K562 (cell line): ENCODE results near the gene DLK1. TPM values are rescaled to one million over a fixed set of nuclear protein-coding genes. Genes with fewer than 3 reads are reported as not detected.

Experiments
- ATAC-seq: fragments of 200-7000 bp; cut with Tn5 transposase; 3 replicates; pipeline ENCODE4 v1.9.1; 2020; ENCODE audit warnings: moderate library complexity
- BruUV-seq: library from RNA; stranded (reverse); fragments of 400-500 nt; replicated peaks from 2 replicates; lab custom pipeline; 2021; lab: Mats Ljungman, UMichigan
- CTCF ChIA-PET: fragments of 300-600 bp; formaldehyde crosslinking; extraction: SDS; loops from one replicate; lab custom pipeline; 2021; ENCODE audit warnings: low intra/inter-chr PET ratio; lab: Yijun Ruan, JAX
- POLR2A ChIA-PET: fragments of 300-600, 350-650 bp; sonication (Branson Sonifier 250); formaldehyde crosslinking; extraction: SDS; loops from one replicate; lab custom pipeline; 2021; ENCODE audit warnings: antibody characterized with exemption, inconsistent platforms; lab: Yijun Ruan, JAX
- DNase-seq, 4 experiments: peaks; one replicate each; pipeline versions ENCODE4 v3.0.0 to v3.0.0-alpha.2; 2011 to 2018; ENCODE audit warnings: low spot score in 3 of 4, mixed read lengths in 3 of 4; ENCODE audit errors: extremely low read depth in 1 of 4
- FAIRE-seq: peaks from 2 replicates; lab custom pipeline; 2011; peaks lifted over from hg19 to GRCh38; lab: Jason Lieb, UNC
- H2AFZ ChIP-seq: 2 replicates; pipeline ENCODE4 v1.6.0; 2011; ENCODE audit warnings: low read depth, low read length, control low read depth, inconsistent platforms
- H3K27ac ChIP-seq: fragments of 200-600 bp; 3 replicates; pipeline ENCODE4 v1.8.0; 2011; ENCODE audit warnings: low read depth, mild to moderate bottlenecking, control low read depth, inconsistent platforms, low read length, moderate library complexity, mixed read lengths; ENCODE audit errors: extremely low read depth
- H3K27me3 ChIP-seq, 2 experiments: fragments of 300-600 bp in 1 of 2; 2 replicates in 1 of 2; 3 replicates in 1 of 2; pipeline versions ENCODE4 v1.6.0 to v1.8.0; 2011; ENCODE audit warnings: inconsistent platforms in 2 of 2, low read length in 2 of 2, mild to moderate bottlenecking in 1 of 2, mixed read lengths in 1 of 2, moderate library complexity in 1 of 2; ENCODE audit not compliant: control insufficient read depth in 2 of 2, insufficient read depth in 2 of 2
- H3K36me3 ChIP-seq: fragments of 300-600 bp; 3 replicates; pipeline ENCODE4 v1.8.0; 2011; ENCODE audit warnings: mild to moderate bottlenecking, low read length, inconsistent platforms; ENCODE audit not compliant: control insufficient read depth, insufficient read depth
- H3K4me1 ChIP-seq, 2 experiments: fragments of 200-600 bp in 1 of 2; replicated peaks in 1 of 2; 2 replicates in 1 of 2; 3 replicates in 1 of 2; pipeline versions ENCODE4 v1.5.1 to v1.8.0; 2011; ENCODE audit warnings: inconsistent platforms in 2 of 2, low read length in 2 of 2, mild to moderate bottlenecking in 1 of 2, mixed read lengths in 1 of 2, moderate library complexity in 1 of 2; ENCODE audit not compliant: control insufficient read depth in 2 of 2, insufficient read depth in 2 of 2
- H3K4me2 ChIP-seq: 2 replicates; pipeline ENCODE4 v1.6.1; 2011; ENCODE audit warnings: low read length, control low read depth, inconsistent platforms, mixed read lengths; ENCODE audit not compliant: insufficient read depth
- H3K4me3 ChIP-seq: fragments of 200-600 bp; sonication (generic), shearing (Covaris generic); 2 replicates; pipeline ENCODE4 v1.5.1; 2016; ENCODE audit warnings: control low read depth, inconsistent platforms
- H3K79me2 ChIP-seq: fragments of 200-600 bp; 3 replicates; pipeline ENCODE4 v1.8.0; 2011; ENCODE audit warnings: low read length, inconsistent platforms; ENCODE audit not compliant: control insufficient read depth, insufficient read depth
- H3K9ac ChIP-seq, 2 experiments: 2 replicates each; pipeline versions ENCODE4 v1.6.0 to v1.6.1; 2011; ENCODE audit warnings: low read depth in 2 of 2, low read length in 2 of 2, control low read depth in 1 of 2, inconsistent platforms in 1 of 2, mild to moderate bottlenecking in 1 of 2, mixed read lengths in 1 of 2; ENCODE audit not compliant: insufficient read depth in 1 of 2
- H3K9me1 ChIP-seq: one replicate; pipeline ENCODE4 v1.6.0; 2011; ENCODE audit warnings: inconsistent platforms, mild to moderate bottlenecking, low read length, moderate library complexity; ENCODE audit not compliant: control insufficient read depth, insufficient read depth
- H3K9me3 ChIP-seq: replicated peaks from 2 replicates; pipeline ENCODE4 v1.5.1; 2011; ENCODE audit warnings: low read depth, low read length, inconsistent platforms; ENCODE audit not compliant: control insufficient read depth, insufficient read depth
- H4K20me1 ChIP-seq: replicated peaks from 2 replicates; pipeline ENCODE4 v1.6.1; 2011; ENCODE audit warnings: low read length, inconsistent platforms, mixed read lengths; ENCODE audit not compliant: control insufficient read depth, insufficient read depth
- ATF1 ChIP-seq, 2 experiments: fragments of 450-650 bp in 1 of 2; IDR thresholded peaks; 2 replicates each; pipeline ENCODE4 v1.6.1; 2016; ENCODE audit warnings: missing compliant biosample characterization in 1 of 2, missing genetic modification characterization in 1 of 2
- ATF7 ChIP-seq: fragments of 450-650 bp; IDR thresholded peaks from 2 replicates; pipeline ENCODE4 v1.7.1; 2014; ENCODE audit warnings: mild to moderate bottlenecking, moderate library complexity
- CBFA2T2 ChIP-seq: fragments of 450-650 bp; conservative IDR thresholded peaks from 2 replicates; pipeline ENCODE4 v1.6.1; 2017; ENCODE audit warnings: mild to moderate bottlenecking
- CBX1 ChIP-seq: sonication (generic); IDR thresholded peaks from 2 replicates; pipeline ENCODE4 v1.6.1; 2016; ENCODE audit warnings: antibody characterized with exemption, low read depth, mild to moderate bottlenecking
- GATA2 ChIP-seq: sonication (generic); formaldehyde crosslinking; IDR thresholded peaks from 2 replicates; pipeline ENCODE4 v1.4.0; 2020; ENCODE audit warnings: mild to moderate bottlenecking, missing genetic modification reagents
- HDAC1 ChIP-seq, 2 experiments: fragments of 450-650 bp; IDR thresholded peaks; 2 replicates each; pipeline ENCODE4 v1.6.1; 2016 to 2017; ENCODE audit warnings: inconsistent platforms in 1 of 2, mild to moderate bottlenecking in 1 of 2, moderate library complexity in 1 of 2
- HNRNPLL ChIP-seq: fragments of 200-400 bp; formaldehyde crosslinking; IDR thresholded peaks from 2 replicates; pipeline ENCODE4 v1.6.1; 2017; ENCODE audit warnings: low read length, low read depth, mild to moderate bottlenecking; ENCODE audit not compliant: poor library complexity, severe bottlenecking
- KDM5B ChIP-seq: fragments of 200-600 bp; sonication (generic); IDR thresholded peaks from 2 replicates; pipeline ENCODE4 v1.6.1; 2012; ENCODE audit warnings: low read depth, mild to moderate bottlenecking, moderate library complexity, low read length, control low read depth, inconsistent platforms; ENCODE audit not compliant: insufficient replicate concordance
- RCOR1 ChIP-seq, 2 experiments: IDR thresholded peaks; 2 replicates each; pipeline ENCODE4 v1.6.1; 2012; ENCODE audit warnings: low read depth in 2 of 2, low read length in 2 of 2, borderline replicate concordance in 1 of 2, improper control_type of control experiment in 1 of 2
- RFX1 ChIP-seq: fragments of 450-650 bp; IDR thresholded peaks from 2 replicates; pipeline ENCODE4 v1.6.1; 2016; ENCODE audit warnings: mild to moderate bottlenecking, moderate library complexity
- SOX6 ChIP-seq: fragments of 450-650 bp; IDR thresholded peaks from 2 replicates; pipeline ENCODE4 v1.6.1; 2014; ENCODE audit warnings: mild to moderate bottlenecking
- SRF ChIP-seq, 2 experiments: fragments of 250-450, 450-650 bp in 1 of 2; sonication (Bioruptor Pico) in 1 of 2; sonication (generic) in 1 of 2; formaldehyde crosslinking; IDR thresholded peaks; 2 replicates each; pipeline versions ENCODE4 v1.5.0 to v1.5.1; 2020 to 2022; ENCODE audit warnings: mild to moderate bottlenecking in 1 of 2, missing genetic modification reagents in 1 of 2
- TAL1 ChIP-seq: fragments of 450-650 bp; IDR thresholded peaks from 2 replicates; pipeline ENCODE4 v1.6.1; 2016; ENCODE audit warnings: mild to moderate bottlenecking
- TCF3 ChIP-seq: sonication (generic); formaldehyde crosslinking; IDR thresholded peaks from 2 replicates; pipeline ENCODE4 v1.4.0; 2020; ENCODE audit warnings: mild to moderate bottlenecking, missing genetic modification reagents
- TEAD4 ChIP-seq, 2 experiments: sonication (generic) in 1 of 2; formaldehyde crosslinking in 1 of 2; IDR thresholded peaks; 2 replicates each; pipeline versions ENCODE4 v1.6.1 to v1.8.0; 2012 to 2022; ENCODE audit warnings: borderline replicate concordance in 1 of 2, inconsistent platforms in 1 of 2, low read length in 1 of 2, mild to moderate bottlenecking in 1 of 2, missing genetic modification reagents in 1 of 2
- ZNF263 ChIP-seq: sonication (generic); formaldehyde crosslinking; IDR thresholded peaks from 2 replicates; pipeline ENCODE4 v1.8.0; 2022; ENCODE audit warnings: mild to moderate bottlenecking, missing genetic modification reagents, borderline replicate concordance
- WGBS: fragments of 100-300 bp; shearing (Covaris generic); methylation state at CpG from one replicate; pipeline ENCODE4 v1.1.6; 2016; ENCODE audit warnings: low coverage, mixed read lengths; ENCODE audit not compliant: insufficient coverage; ENCODE audit errors: missing lambda C conversion rate; 5-methylcytosine and 5-hydroxymethylcytosine counted together
- in situ Hi-C: fragments of 300-500 bp; cut with MboI; formaldehyde crosslinking; loops from 4 replicates; pipeline ENCODE4 v1.15.0; 2018; ENCODE audit warnings: inconsistent platforms, mixed read lengths
- intact Hi-C: fragments of 100-400 bp; cut with micrococcal nuclease; formaldehyde crosslinking; loops from 2 replicates; pipeline ENCODE4 v1.14.2; 2022
- polyA plus RNA-seq, 8 experiments: library from polyadenylated mRNA; depleted of rRNA in 4 of 8; stranded (reverse) in 5 of 8; unstranded in 3 of 8; fragments of >200 nt; fragmentation: Nextera tagmentation in 2 of 8; fragmentation: Illumina TruSeq in 1 of 8; extraction: Ambion mirVana in 2 of 8; extraction: Trizol in 1 of 8; gene quantifications; 2 replicates each; pipeline versions ENCODE4 v1.2.1 to v1.2.3, GENCODE V29; 2011 to 2014; ENCODE audit warnings: inconsistent platforms in 1 of 8, missing spikeins in 1 of 8
- total RNA-seq, 7 experiments: library from RNA; depleted of rRNA in 6 of 7; stranded (reverse); fragments of >200 nt in 6 of 7; fragmentation: Illumina TruSeq in 2 of 7; extraction: Trizol in 2 of 7; gene quantifications; 2 replicates each; pipeline versions ENCODE4 v1.2.1 to v1.2.3, GENCODE V29; 2011 to 2021; ENCODE audit warnings: low replicate concordance in 1 of 7
- TF ChIP-seq, protein P1 (sequence below): fragments of 200-800 bp; sonication (Bioruptor generic); IDR thresholded peaks from 2 replicates; pipeline ENCODE4 v1.6.1; 2017; ENCODE audit warnings: missing genetic modification characterization, missing compliant biosample characterization
- TF ChIP-seq, protein P2 (sequence below): sonication (generic); IDR thresholded peaks from 2 replicates; pipeline ENCODE4 v1.6.1; 2016
- TF ChIP-seq, protein P3 (sequence below): fragments of 450-650 bp; formaldehyde crosslinking; IDR thresholded peaks from 2 replicates; pipeline ENCODE4 v1.4.0; 2022; ENCODE audit warnings: mild to moderate bottlenecking, moderate library complexity

DLK1 gene
- total and polyA plus RNA-seq, 9 of the 15 experiments (the other 6 are each of a cell fraction or from before 2014, with no cell fraction given): 4.4 to 97.2 (median 15.3) TPM

DNA sequence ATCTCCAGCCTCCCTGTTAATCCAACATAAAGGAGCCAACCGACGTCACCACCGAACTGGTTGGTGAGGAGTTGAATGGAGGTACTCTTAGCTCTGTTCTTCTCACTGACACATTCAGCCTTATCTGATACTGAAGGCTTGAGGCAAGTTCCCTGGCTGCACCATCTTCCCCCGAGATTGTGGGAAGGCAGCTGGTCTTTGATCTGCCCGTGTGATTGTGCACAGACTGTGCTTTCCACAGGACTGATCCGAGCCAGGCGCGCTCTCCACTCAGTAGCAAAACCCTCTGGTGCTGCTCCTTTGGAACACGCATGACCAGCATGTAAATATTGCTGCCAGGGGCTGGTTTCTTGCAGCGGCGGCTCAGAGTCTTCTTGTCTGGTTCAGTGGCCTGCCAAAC lies 30.1 kb upstream of the DLK1 start:
- peak overlapping the region; percentile 41; the same call in 1 of the 2 replicates for H3K4me2 ChIP-seq
- H3K9me3 ChIP-seq: no peaks in the 10 kb centered on the region
- no peaks in the 10 kb centered on the region; the same call in 2 of the 3 replicates for H3K79me2 ChIP-seq
- peak; percentile 89 for FAIRE-seq
- peak in 2 of 4 experiments; percentile 48 to 54 for DNase-seq
- no peak overlapping the region for H3K4me3 ChIP-seq
- H3K27ac ChIP-seq: peak overlapping the region; percentile 43; the same call in 1 of the 3 replicates
- H3K9me1 ChIP-seq: no peaks in the 10 kb centered on the region
- in situ Hi-C loops (no loop called here), intact Hi-C loops (loop anchor here (5.0 kb wide), 1 partner anchor 34 kb away; no protein-coding TSS in a partner anchor)
- no TSS peak for BruUV-seq
- no peaks in the 10 kb centered on the region for H4K20me1 ChIP-seq
- H2AFZ ChIP-seq: no peak overlapping the region
- H3K4me1 ChIP-seq: peaks cover 46 to 59% of the 10 kb centered on the region in 2 experiments
- CTCF ChIA-PET: no interaction called here
- no peaks in the 10 kb centered on the region for H3K36me3 ChIP-seq
- 0 out of 4 replicates have a peak overlapping the region, but pooled peaks of 1 of the 2 experiments have one; percentile 14 for H3K9ac ChIP-seq
- H3K27me3 ChIP-seq: no peaks in the 10 kb centered on the region
- ATAC-seq: peak; percentile 58
- 19% methylated on average over 10 of the region's 11 CpGs for WGBS
- POLR2A ChIA-PET: interaction anchor here (0.6 to 1.2 kb wide), 2 partner anchors 16 to 84 kb away, joined by 3 read pairs; no protein-coding TSS in a partner anchor
- TF ChIP-seq SRF (CRISPR knock-in tag; IDR thresholded peaks at IDR 0.05): 0 out of 4 replicates have a peak, but pooled peaks of 1 of the 2 experiments have one; percentile 7
- no peak for TF ChIP-seq RFX1
- peak; percentile 12; the same call in 1 of the 2 replicates for TF ChIP-seq ATF7
- TF ChIP-seq ZNF263: no peak
- TF ChIP-seq, protein P1, sequence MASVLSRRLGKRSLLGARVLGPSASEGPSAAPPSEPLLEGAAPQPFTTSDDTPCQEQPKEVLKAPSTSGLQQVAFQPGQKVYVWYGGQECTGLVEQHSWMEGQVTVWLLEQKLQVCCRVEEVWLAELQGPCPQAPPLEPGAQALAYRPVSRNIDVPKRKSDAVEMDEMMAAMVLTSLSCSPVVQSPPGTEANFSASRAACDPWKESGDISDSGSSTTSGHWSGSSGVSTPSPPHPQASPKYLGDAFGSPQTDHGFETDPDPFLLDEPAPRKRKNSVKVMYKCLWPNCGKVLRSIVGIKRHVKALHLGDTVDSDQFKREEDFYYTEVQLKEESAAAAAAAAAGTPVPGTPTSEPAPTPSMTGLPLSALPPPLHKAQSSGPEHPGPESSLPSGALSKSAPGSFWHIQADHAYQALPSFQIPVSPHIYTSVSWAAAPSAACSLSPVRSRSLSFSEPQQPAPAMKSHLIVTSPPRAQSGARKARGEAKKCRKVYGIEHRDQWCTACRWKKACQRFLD (CRISPR knock-in tag): 0 out of 2 replicates have a peak, but pooled peaks have one; percentile 50
- peak; percentile 27; the same call in 1 of the 2 replicates for TF ChIP-seq TEAD4 (IDR thresholded peaks at IDR 0.05; ENCODE audit: low read length)
- TF ChIP-seq TEAD4 (CRISPR knock-in tag; IDR thresholded peaks at IDR 0.05; ENCODE audit: borderline replicate concordance): no peak
- TF ChIP-seq HNRNPLL: no peak
- TF ChIP-seq TAL1: 0 out of 2 replicates have a peak, but pooled peaks have one; percentile 21
- peak in 1 of 2 experiments; percentile 23; a peak in 1 of 4 replicates for TF ChIP-seq HDAC1 (IDR thresholded peaks at IDR 0.05)
- TF ChIP-seq, protein P2, sequence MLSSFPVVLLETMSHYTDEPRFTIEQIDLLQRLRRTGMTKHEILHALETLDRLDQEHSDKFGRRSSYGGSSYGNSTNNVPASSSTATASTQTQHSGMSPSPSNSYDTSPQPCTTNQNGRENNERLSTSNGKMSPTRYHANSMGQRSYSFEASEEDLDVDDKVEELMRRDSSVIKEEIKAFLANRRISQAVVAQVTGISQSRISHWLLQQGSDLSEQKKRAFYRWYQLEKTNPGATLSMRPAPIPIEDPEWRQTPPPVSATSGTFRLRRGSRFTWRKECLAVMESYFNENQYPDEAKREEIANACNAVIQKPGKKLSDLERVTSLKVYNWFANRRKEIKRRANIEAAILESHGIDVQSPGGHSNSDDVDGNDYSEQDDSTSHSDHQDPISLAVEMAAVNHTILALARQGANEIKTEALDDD: no peak
- peak; percentile 18; the same call in 1 of the 2 replicates for TF ChIP-seq SOX6
- TF ChIP-seq CBX1: no peak
- TF ChIP-seq ATF1 (CRISPR knock-in tag; IDR thresholded peaks at IDR 0.05): no peak
- peak; percentile 30; the same call in 1 of the 2 replicates for TF ChIP-seq ATF1 (tag; IDR thresholded peaks at IDR 0.05)
- 0 out of 2 replicates have a peak, but pooled peaks have one; percentile 32 for TF ChIP-seq CBFA2T2
- TF ChIP-seq GATA2: peak; percentile 74
- TF ChIP-seq, protein P3, sequence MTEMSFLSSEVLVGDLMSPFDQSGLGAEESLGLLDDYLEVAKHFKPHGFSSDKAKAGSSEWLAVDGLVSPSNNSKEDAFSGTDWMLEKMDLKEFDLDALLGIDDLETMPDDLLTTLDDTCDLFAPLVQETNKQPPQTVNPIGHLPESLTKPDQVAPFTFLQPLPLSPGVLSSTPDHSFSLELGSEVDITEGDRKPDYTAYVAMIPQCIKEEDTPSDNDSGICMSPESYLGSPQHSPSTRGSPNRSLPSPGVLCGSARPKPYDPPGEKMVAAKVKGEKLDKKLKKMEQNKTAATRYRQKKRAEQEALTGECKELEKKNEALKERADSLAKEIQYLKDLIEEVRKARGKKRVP (CRISPR knock-in tag): no peak
- TF ChIP-seq TCF3 (CRISPR knock-in tag): peak; percentile 47; the same call in 1 of the 2 replicates
- TF ChIP-seq RCOR1 (IDR thresholded peaks at IDR 0.05; ENCODE audit: borderline replicate concordance in 1 of 2, low read depth in 2 of 2, low read length in 2 of 2): peak in 1 of 2 experiments; percentile 72; a peak in 2 of 4 replicates
- peak; percentile 40 for TF ChIP-seq KDM5B
